ENCODE results near the gene UNC45A.
A peak's percentile ranks its signal among the peaks of the same experiment; 100 is the strongest.

The UNC45A gene

DNA sequence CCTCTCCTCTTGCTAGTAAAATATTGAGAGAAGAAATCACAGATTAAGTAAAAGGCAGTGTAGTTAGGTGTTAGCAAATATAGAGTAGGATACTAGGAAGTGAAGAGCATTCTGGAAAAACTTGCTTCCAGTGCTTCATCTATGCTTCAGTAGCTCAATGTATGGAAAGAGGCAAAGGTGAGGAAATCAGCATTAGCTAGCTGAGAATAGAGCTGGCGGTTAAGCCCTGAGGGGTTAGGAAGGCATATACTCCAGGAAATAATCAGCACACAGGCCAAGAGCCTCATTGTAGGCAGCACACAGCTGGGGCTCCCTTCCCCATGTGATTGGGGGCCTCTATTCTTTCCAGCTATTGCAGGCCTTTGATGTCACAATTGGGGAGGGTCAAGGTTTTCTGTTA, 33.3 kb downstream of the UNC45A start:
- no peak for DNase-seq

DNA sequence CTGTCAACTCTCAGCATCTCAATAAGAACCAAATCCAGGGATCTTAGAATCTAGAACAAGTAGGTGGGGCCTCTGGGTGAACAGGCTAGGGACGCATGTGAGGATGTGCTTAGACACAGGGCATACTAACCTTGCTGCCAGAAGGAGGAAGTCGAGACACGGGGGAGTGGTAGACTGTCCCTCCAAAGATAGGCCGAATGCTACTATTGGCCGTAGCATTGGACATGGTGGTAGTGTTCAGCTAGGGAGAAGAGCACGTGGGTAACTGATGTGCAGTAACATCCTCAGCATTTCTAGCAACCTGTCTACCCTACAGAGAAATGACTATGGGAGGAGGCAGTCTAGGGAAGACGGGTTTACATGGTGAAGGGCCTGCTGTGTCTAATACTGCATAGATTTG, 35.2 kb downstream of the UNC45A start:
- no peak for DNase-seq

DNA sequence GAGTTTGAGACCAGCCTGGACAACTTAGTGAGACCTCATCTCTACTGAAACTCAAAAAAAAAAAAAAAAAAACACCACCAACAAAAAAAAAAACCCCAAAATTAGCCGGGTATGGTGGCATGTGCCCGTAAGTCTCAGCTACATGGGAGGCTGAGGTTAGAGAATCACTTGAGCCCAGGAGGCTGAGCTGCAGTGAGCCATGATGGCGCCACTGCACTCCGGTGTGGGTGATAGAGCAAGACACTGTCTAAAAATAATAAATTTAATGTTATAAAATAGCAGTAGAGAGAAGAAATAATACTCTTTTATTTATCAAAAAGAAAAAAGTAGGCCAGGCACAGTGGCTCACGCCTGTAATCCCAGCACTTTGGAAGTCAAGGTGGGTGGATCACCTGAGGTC, 37.0 kb downstream of the UNC45A start:
- DNase-seq: no peak

DNA sequence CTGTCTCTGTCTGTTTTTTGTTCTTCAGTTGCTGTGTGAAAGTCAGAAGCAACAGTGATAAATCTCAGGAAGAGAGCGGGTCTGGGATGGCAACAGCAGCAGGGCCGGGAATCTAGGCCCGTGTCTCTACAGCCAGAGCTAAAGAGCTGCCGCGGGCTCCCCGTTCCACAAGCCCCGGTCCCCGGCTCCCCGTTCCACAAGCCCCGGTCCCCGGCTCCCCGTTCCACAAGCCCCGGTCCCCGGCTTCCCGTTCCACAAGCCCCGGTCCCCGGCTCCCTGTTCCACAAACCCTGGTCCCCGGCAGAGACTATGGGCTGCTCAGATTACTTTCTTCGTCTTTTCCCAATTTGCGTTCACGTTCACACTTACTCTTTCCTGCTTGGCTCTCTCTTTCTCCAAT, 39.1 kb downstream of the UNC45A start:
- DNase-seq: no peak

DNA sequence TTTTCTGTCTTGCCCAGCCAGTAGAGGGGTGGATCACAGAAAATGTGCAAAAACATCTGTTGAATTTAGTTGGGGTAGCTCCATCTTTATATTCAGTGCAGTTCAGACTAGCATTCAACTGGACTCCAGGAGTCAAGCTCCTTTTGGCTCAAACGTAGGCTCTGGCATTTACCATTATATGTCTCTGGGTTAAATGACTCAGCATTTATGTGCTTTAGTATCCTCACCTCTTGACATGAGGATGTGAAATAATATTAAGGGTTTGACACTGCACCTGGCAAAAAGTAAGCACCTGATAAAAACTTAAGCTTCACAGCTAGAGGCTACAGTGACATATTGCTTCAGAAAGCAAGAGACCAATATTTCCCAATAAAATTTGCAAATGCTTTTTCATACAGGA, 44.5 kb downstream of the UNC45A start:
- DNase-seq: no peak

DNA sequence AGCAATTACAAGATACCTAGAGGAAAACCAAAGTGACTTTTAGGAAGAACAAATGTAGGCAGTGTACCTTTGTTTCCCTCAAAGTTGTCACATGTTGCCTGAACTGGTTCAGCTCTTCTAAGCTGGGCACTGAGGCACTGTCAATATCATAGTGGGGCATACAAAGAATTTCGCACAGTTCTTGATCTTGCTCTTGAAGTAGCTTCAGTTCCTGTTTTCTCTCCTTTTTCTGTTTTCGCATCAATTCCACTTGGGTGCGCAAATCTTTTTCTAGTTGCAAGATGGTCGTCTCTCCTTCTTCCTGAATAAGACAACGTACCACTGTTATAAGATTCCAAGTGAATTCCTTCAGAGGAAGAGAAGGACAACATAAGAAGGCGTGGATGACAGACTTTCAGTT, 46.6 kb downstream of the UNC45A start:
- DNase-seq: no peak

DNA sequence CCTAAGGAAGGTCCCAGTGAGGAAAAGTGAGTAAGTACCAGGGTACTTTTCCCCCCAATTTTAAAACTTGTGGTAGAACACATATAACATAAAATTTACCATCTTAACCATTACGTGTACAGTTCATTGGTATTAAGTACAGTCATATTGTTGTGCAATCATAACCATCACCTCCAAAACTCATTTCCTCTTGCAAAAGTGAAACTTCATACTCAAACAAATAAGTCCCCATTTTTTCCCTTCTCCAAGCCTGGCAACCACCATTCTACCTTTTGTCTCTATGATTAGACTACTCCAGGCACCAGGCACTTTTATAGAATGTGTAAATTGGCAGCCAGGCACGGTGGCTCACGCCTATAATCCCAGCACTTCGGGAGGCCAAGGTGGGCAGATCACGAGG, 47.0 kb downstream of the UNC45A start:
- DNase-seq: no peak

DNA sequence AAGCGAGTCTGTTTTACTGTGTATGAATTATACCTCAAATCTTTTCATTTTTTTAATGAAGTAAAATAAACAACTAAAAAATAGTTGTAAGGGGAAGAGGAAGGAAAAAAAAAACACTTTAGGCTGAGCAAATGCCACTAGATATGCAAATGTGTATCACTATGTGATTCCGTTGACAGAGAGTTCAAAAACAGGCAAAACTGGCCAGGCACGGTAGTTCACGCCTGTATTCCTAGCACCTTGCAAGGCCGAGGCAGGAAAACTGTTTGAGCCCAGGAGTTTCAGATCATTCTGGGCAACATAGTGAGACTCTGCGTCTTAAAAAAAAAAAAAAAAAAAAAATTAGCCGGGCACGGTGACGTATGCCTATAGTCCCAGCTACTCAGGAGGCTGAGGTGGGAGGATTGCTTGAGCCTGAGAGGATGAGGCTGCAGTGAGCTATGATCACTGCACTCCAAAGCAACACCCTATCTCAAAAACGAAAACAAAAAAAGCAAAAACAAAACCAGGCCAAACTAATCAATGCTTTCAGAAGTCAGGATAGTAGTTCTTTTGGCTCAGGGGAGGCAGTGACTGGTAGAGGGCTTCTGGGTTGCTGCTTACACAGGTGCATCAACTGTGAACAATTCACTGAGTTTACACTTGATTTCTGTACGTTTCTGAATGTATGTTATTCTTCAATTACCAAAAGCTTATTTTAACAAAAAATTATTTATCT, 51.9 kb downstream of the UNC45A start:
- no peak for DNase-seq

DNA sequence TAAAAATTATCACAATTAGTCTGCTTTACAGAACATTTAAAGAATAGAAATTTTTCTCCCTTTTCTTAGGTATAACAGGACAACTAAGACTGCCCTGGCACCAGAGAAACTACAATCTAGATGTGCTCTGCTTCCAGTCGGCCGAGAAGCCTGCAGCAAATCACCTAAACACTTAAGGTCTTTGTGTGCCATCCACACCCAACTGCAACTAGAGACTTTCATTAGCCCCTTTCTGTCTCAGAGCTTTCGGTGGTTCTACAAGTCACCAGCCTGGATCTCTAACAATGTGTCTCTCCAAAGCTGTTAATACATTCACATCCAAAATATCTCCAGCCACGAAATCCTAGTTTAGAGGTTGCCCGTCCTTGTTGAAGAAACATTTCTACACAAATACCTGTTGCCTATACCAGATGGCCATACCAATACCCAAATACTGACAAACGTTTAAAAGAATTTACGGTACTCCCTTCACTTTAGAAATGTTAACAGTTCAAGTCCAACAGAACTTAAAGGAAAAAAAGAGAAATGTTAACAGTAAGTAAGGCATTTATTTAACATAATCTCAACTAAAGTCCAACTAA, 52.6 kb downstream of the UNC45A start:
- DNase-seq: no peak

DNA sequence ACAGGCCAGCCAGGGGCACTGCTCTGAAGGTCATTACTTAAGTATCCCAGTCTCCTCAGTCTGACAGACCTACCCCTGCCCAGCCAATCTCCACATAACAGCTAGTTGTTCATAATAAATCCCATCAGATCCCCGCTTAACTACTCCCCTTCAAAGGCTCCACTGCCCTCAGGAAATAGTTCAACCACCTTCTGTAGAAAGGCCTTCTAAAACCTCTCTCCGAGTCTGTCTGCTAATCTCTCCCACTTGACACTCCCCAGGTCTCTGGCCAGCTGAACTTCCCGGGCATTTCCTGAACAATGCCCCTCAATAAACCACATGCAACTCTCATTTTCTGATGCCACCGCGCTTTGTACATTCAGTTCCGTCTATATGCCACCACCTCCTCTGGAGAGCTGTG, 53.2 kb downstream of the UNC45A start:
- no peak for DNase-seq

DNA sequence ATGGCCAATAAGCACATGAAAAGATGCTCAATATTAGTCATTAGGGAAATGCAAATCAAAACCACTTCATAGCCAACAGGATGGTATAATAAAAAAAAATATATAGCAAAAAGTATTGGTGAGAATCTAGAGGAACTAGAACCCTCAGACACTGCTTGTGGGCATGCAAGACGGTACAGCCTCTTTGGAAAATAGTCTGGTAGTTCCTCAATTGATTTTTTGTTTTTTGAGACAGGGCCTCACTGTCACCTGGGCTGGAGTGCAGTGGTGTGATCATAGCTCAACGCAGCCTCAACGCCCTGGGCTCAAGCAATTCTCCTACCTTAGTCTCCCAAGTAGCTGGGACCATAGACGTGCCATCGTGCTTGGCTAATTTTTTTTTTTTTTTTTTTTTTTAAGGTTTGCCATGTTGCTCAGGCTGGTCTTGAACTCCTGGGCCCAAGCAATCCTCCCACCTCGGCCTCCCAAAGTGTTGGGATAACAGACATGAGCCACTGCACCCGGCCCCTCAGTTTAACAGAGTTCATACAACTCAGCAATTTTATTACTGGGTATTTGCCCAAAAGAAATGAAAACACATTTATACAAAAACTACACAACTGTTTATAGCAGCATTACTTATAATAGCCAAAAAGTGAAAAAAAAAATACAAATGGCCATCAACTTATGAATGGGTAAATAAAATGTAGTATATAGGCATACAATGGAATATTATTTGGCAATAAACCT, 54.1 kb downstream of the UNC45A start:
- DNase-seq: no peak

DNA sequence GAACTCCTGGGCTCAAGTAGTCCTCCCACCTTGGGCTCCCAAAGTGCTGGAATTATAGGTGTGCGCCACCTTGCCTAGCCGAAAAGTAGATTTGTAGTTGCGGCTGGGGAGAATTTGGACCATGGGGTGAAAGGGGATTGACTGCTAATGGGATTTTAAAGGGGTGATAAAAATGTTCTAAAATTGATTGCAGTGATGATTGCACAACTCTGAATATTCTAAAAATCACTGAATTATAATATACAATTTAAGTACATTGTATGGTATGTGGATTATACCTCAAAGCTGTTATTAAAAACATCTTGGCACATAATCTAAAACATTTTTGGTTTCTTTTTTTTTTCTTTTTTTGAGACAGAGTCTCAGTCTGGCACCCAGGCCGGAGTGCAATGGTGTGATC, 55.4 kb downstream of the UNC45A start:
- DNase-seq: no peak

DNA sequence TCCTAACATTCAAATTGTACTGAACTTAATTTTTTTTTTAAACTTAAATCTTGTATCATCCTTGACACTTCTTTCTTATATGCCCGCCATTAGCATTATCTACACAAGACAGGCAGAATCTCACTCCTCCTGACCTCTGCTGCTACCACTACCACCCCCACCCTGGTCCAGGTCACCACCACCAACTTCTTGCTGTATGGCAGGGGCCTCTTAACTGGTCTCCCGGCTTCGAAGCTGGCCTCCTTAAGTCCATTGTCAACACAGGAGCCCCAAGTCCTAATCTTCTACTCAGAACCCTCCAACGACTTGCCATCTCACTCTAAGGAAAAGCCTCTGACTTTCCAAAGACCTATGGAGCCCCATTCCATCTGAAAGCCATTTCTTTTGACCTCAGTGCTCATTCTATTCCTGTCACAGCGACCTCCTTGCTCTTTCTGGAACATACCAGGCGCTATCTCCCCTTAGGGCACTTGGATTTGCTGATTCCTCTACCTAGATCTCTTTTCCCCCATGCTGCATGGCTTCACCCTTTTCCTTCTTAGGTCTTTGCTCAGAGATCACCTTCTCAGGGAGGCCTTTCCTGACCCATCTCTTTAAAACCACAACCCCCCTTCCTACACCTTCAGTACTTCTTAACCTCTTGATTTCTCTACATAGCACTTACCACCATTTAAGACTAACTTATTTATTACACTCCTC, 56.7 kb downstream of the UNC45A start:
- DNase-seq: no peak

DNA sequence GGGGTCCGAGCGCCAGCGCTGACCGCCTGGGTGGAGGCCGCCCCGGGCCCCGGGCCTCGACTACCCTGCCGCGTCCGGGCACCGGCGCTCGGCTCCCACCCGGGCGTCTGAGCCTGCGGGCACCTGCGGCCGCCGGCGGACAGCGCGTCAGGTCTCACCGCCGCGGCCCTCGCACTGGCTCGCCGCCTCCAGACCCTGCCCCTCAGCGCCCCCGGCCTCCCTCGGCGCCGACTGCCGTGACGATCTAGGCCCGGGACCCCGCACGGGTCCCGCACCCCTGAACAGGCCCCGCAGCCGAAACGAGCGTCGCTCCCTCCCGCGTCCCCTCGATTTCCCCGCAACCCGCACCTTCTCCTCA, 59.0 kb downstream of the UNC45A start:
- DNase-seq: no peak

DNA sequence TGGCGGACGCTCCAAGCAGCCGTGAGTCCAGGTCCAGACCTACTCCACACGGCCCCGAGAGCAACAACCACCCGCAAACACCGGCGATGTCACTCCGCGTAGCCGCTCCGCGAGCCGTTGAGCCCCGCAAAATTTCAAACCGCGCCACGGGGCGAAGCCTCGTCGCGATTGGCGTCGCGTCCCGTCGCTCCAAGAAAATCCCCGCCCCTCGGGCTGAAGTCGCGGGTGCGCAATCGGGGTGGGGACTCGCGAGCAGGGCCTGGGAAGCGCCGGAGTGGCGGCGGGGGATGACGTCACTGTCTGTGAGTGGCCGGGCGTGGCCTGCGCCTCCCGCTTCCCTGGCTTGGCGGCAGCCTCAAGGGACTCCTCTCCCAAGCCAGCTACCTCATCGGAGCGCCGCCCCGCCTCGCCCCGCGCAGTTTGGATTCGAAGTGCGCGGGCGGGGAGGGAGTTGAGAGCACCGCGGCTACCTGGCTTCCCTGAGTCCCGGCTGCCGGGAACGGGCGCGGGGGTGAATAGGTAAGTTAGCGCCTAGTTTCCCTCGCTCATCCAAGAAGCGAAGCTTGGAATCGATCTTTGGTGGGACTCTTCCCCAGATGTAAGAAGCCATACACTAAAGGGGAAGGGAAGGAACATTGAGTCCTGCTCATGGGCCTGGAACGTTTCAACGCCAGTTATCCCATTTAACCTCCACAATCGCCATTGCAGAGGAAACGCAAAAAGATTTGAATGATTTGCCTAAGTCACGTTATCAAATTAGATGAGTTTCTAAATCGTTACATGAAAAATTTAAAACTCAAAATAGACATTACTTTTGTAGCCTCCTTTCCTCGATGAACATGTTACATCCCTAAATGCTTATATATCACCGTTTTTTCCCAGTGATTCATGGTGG, 59.6 kb downstream of the UNC45A start, which contains the start of gene PRC1:
PRC1 (minus strand) TSS at position 119 of the 895 bp plus-strand sequence; CDS start at position 1, 118 bp downstream.
- peak; percentile 94 for DNase-seq

DNA sequence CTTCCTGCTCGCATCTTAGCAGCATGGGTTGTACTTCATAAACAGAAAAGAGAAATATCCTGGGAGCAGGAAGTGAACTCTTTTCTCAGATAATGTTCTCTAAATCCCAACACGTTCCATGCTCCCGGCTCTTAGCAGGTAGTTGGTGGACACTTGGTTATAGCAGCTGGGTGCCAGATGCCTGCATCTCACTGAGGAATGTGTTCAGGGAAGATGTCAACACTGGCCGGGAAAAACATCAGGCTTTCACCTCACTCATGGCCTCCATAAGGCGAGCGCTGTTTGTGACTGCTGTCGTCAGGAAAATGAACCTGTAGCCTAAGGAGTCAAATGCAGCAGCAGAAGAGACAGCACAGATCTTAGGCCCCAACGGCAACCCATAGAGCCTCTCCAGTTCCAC, 63.7 kb downstream of the UNC45A start:
- DNase-seq: no peak

DNA sequence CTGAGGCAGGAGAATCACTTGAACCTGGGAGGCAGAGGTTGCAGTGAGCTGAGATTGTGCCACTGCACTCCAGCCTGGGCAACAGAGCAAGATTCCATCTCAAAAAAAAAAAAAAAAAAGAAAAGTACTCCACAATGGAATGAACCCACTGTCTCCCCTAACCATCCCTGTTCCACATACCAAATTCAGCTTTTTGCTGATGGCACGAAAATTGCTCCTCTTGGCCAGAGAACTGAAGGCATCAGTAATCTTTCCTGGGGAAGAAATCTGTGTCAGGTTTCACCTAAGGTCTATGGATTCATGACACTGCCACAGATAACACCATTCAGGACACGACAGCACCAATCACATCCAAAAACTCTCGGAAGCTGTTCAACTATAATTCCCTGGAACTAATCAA, 66.1 kb downstream of the UNC45A start:
- no peak for DNase-seq

Data from NCI-H1694 (cell line).